Endodermal cell (in vitro differentiated cells): Measurements from ENCODE around the gene AKT1S1. TPM values are rescaled to one million over a fixed set of nuclear protein-coding genes. Genes with fewer than 3 reads are reported as not detected.

Experiments
- DNase-seq: peaks from one replicate; pipeline ENCODE4 v3.0.0-alpha.2; 2017
- H3K27ac ChIP-seq: 2 replicates; pipeline ENCODE4 v1.5.1; 2013; ENCODE audit warnings: mild to moderate bottlenecking, low read depth, low read length, moderate library complexity
- H3K27me3 ChIP-seq: 2 replicates; pipeline ENCODE4 v1.6.1; 2013; ENCODE audit warnings: mild to moderate bottlenecking, low read length, moderate library complexity; ENCODE audit not compliant: insufficient read depth, control insufficient read depth, poor library complexity, severe bottlenecking
- H3K36me3 ChIP-seq: 2 replicates; pipeline ENCODE4 v1.7.0; 2013; ENCODE audit warnings: mild to moderate bottlenecking, low read length, moderate library complexity; ENCODE audit not compliant: control insufficient read depth, insufficient read depth
- H3K4me1 ChIP-seq: one replicate; pipeline ENCODE4 v1.7.0; 2013; ENCODE audit warnings: low read length; ENCODE audit not compliant: control insufficient read depth, insufficient read depth
- H3K4me3 ChIP-seq: 2 replicates; pipeline ENCODE4 v1.5.1; 2013; ENCODE audit warnings: mild to moderate bottlenecking, low read length, moderate library complexity
- H3K9ac ChIP-seq: 2 replicates; pipeline ENCODE4 v1.6.1; 2013; ENCODE audit warnings: mild to moderate bottlenecking, low read length, moderate library complexity; ENCODE audit not compliant: poor library complexity, severe bottlenecking; ENCODE audit errors: extremely low read depth
- H3K9me3 ChIP-seq: 2 replicates; pipeline ENCODE4 v1.6.1; 2013; ENCODE audit warnings: mild to moderate bottlenecking, low read length, moderate library complexity; ENCODE audit not compliant: control insufficient read depth
- H3K27ac Mint-ChIP-seq: 2 replicates; pipeline ENCODE4 v1.8.0; 2020; ENCODE audit warnings: mixed read lengths
- H3K27me3 Mint-ChIP-seq: 2 replicates; pipeline ENCODE4 v1.8.0; 2021; ENCODE audit warnings: mild to moderate bottlenecking, mixed read lengths; ENCODE audit not compliant: insufficient read depth
- H3K36me3 Mint-ChIP-seq: 2 replicates; pipeline ENCODE4 v1.8.0; 2020; ENCODE audit warnings: low read depth, mixed read lengths
- H3K4me1 Mint-ChIP-seq: 2 replicates; pipeline ENCODE4 v1.8.0; 2020; ENCODE audit warnings: mixed read lengths
- H3K4me3 Mint-ChIP-seq: 2 replicates; pipeline ENCODE4 v1.8.0; 2020; ENCODE audit warnings: mild to moderate bottlenecking, moderate library complexity, mixed read lengths
- H3K9me3 Mint-ChIP-seq: 2 replicates; pipeline ENCODE4 v1.8.0; 2020; ENCODE audit warnings: mild to moderate bottlenecking, mixed read lengths
- WGBS, 2 experiments: methylation state at CpG; one replicate each; pipeline versions ENCODE4 v1.1.5 to v1.1.7; 2013; ENCODE audit warnings: missing lambda C conversion rate in 2 of 2, mixed read lengths in 1 of 2; ENCODE audit not compliant: insufficient coverage in 1 of 2, insufficient read length in 1 of 2; 5-methylcytosine and 5-hydroxymethylcytosine counted together
- total RNA-seq, 2 donors: library from RNA; stranded (reverse); fragmentation: NEBNext Ultra II Directional in 1 of 2; extraction: Animal tissue kit (Norgen Biotek cat#: 25700) in 1 of 2; gene quantifications; 2 replicates in 1 of 2; 3 replicates in 1 of 2; pipeline ENCODE4 v1.2.1, GENCODE V29; 2021
- TF ChIP-seq, protein P1 (sequence below): fragments of 200-600 bp; sonication (generic); conservative IDR thresholded peaks from 2 replicates; pipeline ENCODE4 v1.5.0; 2021; ENCODE audit warnings: antibody characterized with exemption, mild to moderate bottlenecking

AKT1S1 gene
- total RNA-seq, 2 donors from 2014 or later: 41.3 to 47.0 TPM

- Mint-ChIP-seq H3K36me3 (peaks cover 76% of the 10 kb centered on the region), H3K27ac (no peak overlapping the region), H3K4me3 (no peak overlapping the region), H3K9me3 (peaks cover 6% of the 10 kb centered on the region), H3K27me3 (no peaks in the 10 kb centered on the region), H3K4me1 (peaks cover 3% of the 10 kb centered on the region)
- H3K36me3 ChIP-seq: peaks cover 80% of the 10 kb centered on the region
- 99 to 100% methylated on average over 5 to 6 of the region's 6 CpGs for WGBS, 2 experiments
- H3K27ac ChIP-seq: no peak overlapping the region
- no peak for DNase-seq
- H3K4me1 ChIP-seq: no peaks in the 10 kb centered on the region
- H3K4me3 ChIP-seq: no peak overlapping the region
- TF ChIP-seq, protein P1, sequence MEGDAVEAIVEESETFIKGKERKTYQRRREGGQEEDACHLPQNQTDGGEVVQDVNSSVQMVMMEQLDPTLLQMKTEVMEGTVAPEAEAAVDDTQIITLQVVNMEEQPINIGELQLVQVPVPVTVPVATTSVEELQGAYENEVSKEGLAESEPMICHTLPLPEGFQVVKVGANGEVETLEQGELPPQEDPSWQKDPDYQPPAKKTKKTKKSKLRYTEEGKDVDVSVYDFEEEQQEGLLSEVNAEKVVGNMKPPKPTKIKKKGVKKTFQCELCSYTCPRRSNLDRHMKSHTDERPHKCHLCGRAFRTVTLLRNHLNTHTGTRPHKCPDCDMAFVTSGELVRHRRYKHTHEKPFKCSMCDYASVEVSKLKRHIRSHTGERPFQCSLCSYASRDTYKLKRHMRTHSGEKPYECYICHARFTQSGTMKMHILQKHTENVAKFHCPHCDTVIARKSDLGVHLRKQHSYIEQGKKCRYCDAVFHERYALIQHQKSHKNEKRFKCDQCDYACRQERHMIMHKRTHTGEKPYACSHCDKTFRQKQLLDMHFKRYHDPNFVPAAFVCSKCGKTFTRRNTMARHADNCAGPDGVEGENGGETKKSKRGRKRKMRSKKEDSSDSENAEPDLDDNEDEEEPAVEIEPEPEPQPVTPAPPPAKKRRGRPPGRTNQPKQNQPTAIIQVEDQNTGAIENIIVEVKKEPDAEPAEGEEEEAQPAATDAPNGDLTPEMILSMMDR: peak; percentile 52
- no peaks in the 10 kb centered on the region for H3K9me3 ChIP-seq
- no peaks in the 10 kb centered on the region for H3K27me3 ChIP-seq
- H3K9ac ChIP-seq: no peak overlapping the region
These were observed 38.1 kb upstream of the AKT1S1 start for GRCh38 chr19:49915271-49915670.

DNA sequence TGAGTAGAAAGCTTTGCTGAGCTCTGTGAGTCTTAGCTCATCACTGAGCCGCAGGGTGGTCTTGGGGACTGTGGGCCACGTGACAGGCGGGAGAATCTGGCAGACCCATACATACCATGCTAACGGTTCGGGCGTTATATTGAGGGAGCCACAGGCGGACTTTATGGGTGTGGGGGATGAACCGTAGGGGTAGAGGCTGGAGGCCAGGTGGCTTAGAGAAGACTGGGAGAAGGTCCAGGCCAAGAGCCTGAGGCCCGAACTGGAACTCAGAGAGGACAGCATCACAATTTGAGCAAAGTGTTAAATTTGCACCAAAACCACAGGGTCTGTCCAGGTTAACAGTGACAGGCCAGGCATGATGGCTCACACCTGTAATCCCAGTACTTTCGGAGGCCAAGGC lies 36.6 kb upstream of the AKT1S1 start:
- no peak overlapping the region for H3K4me3 ChIP-seq
- no peaks in the 10 kb centered on the region for H3K4me1 ChIP-seq
- H3K27ac ChIP-seq: no peak overlapping the region
- peaks cover 75% of the 10 kb centered on the region for H3K36me3 ChIP-seq
- peak overlapping the region; percentile 18 for H3K27ac Mint-ChIP-seq
- H3K9ac ChIP-seq: no peak overlapping the region
- DNase-seq: no peak
- H3K36me3 Mint-ChIP-seq: peaks cover 82% of the 10 kb centered on the region
- no peaks in the 10 kb centered on the region for H3K9me3 ChIP-seq
- H3K4me3 Mint-ChIP-seq: no peak overlapping the region
- peaks cover 6% of the 10 kb centered on the region for H3K9me3 Mint-ChIP-seq
- TF ChIP-seq, protein P1: no peak
- no peaks in the 10 kb centered on the region for H3K27me3 Mint-ChIP-seq
- H3K27me3 ChIP-seq: no peaks in the 10 kb centered on the region
- 94 to 95% methylated on average over 9 to 10 of the region's 10 CpGs for WGBS, 2 experiments
- no peaks in the 10 kb centered on the region for H3K4me1 Mint-ChIP-seq

GRCh38 chr19:49912965-49913685 lies 36.0 kb upstream of the AKT1S1 start:
- H3K27me3 Mint-ChIP-seq: no peaks in the 10 kb centered on the region
- TF ChIP-seq, protein P1: peak; percentile 63
- H3K36me3 Mint-ChIP-seq: peaks cover 82% of the 10 kb centered on the region
- no peaks in the 10 kb centered on the region for H3K4me1 Mint-ChIP-seq
- Histone ChIP-seq H3K9ac (no peak overlapping the region), H3K4me1 (no peaks in the 10 kb centered on the region), H3K27ac (no peak overlapping the region), H3K27me3 (no peaks in the 10 kb centered on the region), H3K36me3 (peaks cover 75% of the 10 kb centered on the region), H3K4me3 (no peak overlapping the region), H3K9me3 (no peaks in the 10 kb centered on the region)
- peak overlapping the region; percentile 18 for H3K27ac Mint-ChIP-seq
- WGBS, 2 experiments: 95 to 96% methylated on average over 21 of the region's 21 CpGs
- peak; percentile 80 for DNase-seq
- peaks cover 6% of the 10 kb centered on the region for H3K9me3 Mint-ChIP-seq
- no peak overlapping the region for H3K4me3 Mint-ChIP-seq
